ENCODE results near the gene ANTXR1.

ANTXR1 gene

DNA sequence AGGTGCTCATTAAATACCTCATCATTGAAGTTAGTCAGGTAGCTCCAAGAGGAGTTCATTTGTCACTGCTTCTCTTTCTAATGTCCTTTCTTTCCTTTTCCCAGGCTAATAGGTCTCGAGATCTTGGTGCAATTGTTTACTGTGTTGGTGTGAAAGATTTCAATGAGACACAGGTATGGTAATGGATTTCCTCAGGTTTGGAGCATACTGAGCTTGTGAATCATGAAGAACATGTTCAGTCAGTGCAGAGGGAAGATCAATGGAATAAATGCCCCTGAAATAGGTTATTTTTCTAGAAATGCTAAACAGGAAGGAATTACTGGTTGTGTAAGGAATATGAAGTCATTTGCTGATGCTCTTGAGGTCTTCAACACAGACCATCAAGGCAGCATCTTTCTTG is 62.5 kb downstream of the ANTXR1 start:
- no peak for DNase-seq

DNA sequence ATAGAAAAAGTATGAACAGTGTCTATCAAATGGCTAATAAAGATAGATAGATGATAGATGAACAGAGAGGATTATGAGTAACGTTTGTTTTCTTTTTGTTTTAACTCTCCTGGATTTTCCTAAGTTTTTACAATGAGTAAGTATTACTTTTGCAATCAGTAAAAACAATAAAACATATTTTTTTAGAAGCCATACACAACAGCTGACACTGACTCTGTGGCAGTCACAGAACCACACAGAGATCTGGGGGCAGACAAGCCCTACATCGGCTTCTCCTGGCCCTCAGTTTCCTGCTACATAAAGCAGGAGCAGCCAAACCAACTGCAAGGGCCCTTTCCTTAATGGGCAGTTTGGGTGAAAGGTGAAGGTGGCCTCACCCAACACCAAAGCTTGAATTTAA is 63.6 kb downstream of the ANTXR1 start:
- no peak for DNase-seq

DNA sequence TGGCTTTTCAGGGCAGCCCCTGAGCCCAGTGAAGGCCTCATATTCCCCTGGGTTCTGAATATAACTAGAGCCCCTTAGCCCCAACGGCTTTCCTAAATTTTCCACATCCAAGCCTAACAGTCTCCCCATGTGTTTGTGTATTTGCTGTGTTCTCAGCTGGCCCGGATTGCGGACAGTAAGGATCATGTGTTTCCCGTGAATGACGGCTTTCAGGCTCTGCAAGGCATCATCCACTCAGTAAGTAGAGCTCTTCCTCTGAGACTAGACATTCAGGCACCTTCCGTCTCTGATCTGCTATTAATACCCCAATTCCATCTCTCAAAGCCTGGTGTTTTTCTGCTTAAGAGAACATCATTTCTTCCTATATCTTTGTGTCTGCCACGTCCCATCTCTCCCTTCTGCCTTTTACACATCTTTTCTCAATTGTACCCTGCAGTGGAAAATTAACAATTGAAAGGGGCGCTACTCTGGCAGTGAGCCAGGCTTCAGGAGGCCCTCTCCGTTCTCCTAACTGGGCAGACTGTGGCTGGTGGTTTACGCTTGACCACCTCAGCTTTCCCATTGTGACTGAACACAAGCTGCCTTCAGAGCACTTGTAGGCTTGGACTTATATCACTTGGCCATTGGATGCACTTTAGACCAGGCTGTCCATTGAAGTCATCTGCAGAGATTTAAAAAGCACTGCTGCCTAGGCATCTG is 64.4 kb downstream of the ANTXR1 start:
- no peak for DNase-seq

DNA sequence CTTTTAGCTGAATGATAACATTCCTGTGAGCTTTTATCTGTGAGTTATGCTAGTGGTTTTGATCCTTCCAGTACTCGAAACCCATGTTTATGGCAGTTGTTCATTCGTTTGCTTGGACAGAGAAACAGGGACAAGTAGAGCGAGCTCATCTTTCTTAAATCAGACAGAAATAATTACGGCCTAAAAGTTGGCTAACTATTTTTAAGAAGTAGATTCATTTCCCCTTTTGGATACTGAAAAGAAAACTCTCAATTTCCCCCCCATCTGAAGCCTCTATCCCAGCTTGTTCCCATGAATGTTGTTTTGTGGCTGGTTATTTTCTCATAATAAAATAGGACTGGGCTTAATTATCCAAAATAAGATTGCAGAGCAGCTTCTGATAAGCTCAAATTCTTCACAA is 67.1 kb downstream of the ANTXR1 start:
- DNase-seq: no peak

DNA sequence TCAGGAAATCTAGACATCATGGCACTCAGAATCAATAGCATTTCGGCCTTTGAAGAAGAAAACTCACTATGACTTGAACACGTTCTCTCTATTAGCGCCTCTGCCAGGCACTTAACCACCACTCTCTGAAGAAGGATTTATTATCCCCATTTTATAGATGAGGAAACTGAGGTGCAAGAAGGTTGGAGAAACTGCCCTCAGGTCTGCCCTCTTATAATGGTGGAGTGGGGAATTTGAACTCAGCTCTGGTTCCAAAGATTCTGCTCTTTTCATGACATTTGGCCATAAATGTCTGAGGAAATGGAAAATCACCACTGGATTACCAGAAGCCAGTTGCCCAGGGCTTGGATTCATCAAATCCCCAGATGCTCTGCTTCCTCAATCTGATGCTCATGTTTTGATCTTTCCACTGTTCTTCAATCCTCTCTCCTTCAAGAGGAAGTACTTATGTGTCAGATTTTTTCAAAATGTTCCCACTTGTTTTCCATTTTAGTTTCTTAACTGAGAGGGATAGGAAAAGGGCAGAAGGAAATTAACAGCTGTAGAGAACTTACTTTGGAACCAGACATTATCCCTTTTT is 68.1 kb downstream of the ANTXR1 start:
- DNase-seq: no peak

DNA sequence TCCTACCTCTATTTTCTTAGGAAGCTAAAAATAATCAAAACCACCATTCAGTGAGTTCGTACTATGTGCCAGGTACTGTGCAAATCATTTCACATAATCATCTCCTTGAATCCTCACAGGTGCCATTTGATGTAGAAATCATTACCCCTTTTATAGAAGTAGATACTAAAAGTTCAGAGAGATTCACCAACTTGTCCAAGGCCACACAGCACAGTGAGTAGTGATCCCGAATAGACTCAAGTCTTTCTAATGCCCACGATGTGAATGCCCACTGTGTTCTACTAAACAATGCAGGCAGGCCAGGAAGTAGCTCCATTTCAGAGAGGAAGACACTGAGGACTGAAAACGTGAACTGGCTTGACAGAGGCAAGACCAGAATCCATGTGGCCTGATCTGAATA is 68.8 kb downstream of the ANTXR1 start:
- no peak for DNase-seq

DNA sequence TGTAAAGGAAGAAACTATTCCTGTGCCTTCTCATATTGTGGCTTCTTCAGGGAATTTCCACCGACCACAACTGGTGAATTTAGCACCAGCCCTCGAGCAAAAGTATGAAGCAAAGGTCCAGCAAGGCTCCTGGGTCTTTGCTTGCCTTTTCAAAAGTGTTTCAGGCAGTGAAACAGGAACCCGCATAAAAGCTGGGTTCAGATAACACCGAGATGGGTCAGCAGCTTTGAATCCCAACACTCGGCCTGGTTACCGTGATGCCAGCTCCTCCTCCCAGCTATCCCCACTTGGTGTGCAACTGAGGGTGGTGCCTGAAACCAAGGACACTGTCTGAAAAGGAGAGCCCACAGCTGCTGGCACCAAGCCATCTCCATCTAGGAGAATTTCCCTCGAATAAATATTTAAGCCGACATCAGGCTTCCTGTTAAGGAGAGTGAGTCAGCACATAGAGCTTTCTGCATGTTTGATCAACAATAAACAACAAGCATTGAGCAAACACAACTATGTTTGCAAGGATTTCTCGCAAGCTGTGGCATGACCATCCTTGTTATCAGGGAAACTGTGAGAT is 69.5 kb downstream of the ANTXR1 start:
- DNase-seq: no peak

DNA sequence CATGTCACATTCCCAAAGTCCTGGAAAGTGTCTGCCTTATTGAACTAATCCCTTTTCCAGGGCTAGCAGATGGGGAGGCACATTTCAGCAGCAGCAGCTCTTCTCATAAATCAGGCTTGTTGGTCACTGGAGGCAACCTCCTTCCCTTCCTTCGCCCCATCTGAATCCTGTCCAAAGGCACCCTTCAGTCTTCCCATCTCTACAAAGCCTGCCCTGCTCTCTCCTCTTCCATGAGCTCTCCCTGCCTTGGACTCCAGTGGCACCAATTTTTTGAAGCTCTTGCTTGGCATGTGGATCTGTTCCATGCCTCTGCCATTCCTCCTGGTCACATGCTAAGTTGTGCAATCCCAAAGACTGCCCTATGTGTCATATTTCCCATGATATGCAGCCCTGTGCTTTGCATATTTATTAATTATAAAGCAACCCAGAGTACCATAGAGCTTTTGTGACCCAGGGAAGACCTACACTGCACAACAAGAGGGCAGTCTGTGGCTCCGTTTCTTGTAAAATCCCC is 70.3 kb downstream of the ANTXR1 start:
- DNase-seq: no peak

DNA sequence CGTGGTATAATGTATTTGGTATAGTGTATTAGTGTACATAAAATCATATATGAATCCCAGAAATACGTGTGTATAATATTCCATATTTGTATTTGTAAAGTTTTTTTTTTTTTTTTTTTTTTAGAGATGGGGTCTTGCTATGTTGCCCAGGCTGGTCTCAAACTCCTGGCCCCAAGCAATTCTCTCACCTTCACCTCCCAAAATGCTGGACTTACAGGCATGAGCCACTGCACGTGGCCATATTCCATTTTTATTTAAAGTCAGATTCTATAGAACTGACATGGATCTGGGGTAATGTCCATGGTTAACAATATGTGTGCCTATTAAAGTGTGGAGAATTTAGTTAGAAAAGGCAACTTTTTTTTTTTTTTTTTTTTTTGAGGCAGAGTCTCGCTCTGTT is 71.5 kb downstream of the ANTXR1 start:
- no peak for DNase-seq

DNA sequence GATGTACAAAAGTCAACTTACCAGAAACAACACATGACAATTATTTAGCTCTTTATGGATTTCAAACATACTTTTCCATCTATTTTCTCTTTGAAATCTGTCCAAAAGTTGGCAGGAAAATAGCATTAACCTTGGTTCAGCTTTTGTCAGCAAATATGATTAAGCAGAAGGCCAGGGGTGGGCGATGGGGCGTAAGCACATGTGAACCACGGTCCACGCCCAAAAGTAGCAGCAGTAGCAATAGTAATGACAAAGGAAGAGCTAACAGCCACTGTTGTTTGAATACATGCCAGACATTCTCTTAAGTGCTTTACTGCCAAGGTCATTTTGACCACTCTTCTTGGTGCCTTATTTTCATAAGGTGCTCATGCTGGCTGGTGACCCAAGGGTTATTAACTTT is 73.5 kb downstream of the ANTXR1 start:
- DNase-seq: no peak

DNA sequence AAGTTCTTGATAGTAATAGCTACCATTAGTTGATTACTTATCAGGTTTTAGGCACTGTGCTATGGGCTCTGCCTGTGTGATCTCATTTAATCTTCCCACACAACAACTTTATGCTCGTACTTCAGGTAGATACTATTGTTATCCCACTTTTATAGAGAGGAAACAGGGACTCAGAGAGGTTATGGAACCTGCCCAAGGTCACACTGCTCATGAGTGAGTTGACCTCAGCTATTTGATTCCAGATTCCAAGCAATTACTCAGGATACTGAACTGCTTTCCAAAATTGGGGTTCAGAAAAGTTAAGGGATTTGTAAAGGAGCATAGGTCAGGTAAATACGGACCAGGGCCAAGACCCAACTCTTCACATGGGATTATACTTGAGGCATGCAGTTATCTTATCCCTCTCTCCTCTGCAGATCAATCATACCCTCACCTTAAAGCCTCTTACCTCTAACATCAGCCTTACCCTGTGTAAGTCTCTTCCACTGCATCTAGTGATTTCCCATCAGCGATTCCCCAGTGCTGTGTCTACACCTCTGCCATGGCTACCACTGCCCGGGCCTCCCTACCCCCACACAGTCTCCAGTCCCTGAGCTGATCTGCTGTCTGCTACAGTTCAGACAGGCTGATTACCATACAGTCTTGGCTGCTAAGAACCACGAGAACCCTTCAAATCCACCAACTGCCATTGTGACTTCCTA is 74.4 kb downstream of the ANTXR1 start:
- no peak for DNase-seq

DNA sequence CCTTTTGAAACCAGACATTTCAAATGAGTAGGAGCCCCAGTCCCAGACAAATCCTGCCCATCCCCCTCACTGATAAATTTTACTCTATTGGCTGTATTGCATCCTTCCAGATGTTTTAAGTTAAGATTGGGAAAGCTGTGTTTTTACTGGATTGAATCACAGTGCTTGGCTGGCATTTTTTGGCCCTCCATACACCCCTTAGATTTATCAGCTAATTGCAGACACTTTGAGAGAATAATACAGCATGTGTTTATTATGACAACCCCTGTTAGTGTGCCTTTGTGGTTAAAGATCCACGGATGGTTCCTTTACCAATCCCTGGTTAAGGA is 74.9 kb downstream of the ANTXR1 start:
- DNase-seq: no peak

DNA sequence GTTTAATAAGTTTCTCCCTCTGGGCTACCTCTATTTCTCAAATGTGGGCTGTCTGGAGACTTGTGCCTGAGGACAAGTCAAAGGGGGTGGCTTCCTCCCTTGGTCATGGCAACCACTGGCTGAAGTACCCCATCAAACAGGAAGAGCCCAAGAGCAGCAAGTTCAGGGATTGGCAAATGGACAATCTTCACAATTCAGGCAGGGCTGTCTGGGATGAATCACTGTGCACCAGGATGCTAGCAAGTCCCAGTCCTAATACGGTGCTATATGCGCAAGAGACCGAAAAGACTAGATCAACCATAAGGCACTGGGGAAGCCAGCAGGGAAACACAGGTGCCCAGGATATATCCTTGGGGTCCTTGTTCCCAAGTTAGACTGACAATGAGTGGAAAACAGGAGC is 75.5 kb downstream of the ANTXR1 start:
- no peak for DNase-seq

DNA sequence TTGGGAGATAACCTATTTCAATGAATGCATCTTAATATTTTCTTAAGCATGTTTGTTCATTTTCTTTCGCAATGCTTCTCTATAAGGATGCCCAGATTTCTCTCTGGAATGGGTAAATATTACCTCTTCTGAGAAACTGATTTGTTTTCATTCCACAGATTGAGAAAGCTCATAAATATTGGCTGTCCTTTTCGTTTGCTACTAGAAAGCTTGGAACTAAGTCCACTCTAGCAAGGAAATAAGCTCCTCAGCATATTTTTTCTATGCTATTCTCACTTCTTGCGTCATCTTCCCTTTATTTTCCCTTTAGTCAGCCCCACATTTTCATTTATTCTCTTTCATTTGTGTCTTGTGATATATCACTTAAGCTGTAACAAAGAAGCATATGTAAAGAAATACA is 76.3 kb downstream of the ANTXR1 start:
- no peak for DNase-seq

DNA sequence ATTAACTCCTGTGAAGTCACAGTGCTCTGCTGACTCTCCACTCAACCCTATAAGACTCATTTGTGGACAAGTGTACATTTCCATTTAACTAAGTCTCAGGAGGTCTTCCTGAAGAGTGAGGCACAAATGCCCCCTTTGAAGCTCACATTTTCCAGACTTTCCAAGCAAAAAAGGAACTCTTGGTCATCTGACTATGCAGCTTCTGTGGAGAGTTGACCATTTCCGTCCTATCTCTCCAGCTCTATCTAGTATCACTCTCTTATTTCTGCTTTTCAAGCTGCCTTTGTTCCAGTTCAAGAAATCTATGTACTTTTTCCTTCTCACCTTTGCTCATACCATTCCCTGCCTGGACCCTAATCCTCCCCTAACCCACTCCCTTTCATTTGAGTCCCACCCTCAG is 77.0 kb downstream of the ANTXR1 start:
- no peak for DNase-seq

DNA sequence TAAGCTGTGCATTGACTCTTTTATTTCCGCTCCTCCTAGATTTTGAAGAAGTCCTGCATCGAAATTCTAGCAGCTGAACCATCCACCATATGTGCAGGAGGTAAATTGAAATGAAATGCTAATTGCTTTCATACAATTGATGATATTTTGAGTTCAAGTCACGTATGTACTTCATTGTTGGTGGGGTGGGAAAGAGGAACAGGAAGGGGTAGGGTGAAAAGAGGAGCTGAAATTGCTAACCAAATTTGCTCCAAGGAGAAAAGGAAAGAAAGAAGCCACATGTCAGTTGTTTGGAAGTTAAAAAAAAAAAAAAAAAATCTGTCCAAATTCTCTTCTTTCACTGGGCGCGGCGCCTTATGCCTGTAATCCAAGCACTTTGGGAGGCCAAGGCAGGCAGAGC is 77.8 kb downstream of the ANTXR1 start:
- no peak for DNase-seq

DNA sequence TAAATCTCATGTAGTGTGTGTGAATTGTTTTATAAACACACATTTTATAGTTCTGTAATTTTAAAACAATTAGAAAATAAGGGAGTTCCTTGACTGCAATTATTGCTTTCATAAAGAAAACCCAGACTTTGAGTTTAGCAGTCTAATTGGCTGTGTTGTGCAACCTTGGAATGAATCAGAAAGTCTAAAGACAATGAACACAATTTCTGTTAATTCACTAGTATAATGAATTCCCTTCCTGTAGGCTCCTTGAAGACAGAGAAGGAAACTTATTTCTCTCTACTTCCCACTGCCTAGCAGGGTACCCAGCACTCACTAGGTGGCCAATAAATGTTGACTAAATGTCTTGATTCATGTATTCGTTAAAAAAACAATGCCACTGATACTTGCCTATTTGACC is 79.9 kb downstream of the ANTXR1 start:
- no peak for DNase-seq

DNA sequence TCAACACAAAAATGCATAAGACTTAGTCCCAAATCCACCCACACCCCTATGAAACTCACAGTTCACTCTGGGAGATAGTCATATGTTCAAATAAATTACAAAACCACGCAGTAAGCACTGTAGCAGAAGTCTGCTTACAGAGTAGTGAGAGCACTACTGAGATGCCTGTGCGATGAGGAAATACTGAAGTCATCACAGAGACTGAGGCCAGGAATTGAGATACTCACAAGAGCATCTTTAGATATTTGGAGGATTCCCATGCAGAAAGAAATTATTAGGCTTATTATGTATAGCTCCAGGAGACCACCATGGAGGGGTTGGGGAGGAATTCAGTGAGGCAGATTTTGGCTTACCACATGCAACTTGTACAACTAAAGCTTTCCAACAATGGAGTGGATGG is 82.3 kb downstream of the ANTXR1 start:
- no peak for DNase-seq

DNA sequence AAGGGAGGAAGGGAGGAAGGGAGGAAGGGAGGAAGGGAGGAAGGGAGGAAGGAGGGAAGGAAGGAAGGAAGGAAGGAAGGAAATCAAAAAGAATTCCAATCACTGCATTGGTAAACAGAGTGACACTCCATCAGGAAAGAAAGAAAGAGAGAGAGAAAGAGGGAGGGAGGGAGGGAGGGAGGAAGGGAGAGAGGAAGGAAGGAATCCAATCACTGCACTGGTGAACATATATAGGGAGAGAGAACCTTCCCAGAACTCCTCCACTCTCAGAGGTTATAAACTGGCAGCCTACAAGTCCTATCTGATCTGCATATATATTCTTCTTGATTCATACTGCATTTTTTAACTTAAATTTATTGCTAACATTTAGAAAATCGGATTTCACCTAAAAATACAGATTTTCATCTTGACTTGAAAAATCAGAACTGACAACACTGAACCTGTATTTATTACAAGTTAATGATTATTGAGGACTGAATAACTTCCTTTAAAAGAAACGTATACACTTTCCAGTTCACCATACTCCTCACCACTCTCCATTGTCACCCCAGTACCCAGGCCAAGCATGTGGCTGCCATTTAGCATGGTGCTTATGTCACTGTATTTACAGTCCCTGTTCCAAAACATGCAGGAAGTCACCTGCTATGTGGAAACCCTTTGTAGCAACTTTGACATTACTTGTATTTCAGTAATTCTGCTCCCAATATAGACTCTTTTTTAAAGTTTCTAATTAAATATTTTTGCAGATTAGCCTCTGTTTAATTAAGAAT is 83.5 kb downstream of the ANTXR1 start:
- no peak for DNase-seq

DNA sequence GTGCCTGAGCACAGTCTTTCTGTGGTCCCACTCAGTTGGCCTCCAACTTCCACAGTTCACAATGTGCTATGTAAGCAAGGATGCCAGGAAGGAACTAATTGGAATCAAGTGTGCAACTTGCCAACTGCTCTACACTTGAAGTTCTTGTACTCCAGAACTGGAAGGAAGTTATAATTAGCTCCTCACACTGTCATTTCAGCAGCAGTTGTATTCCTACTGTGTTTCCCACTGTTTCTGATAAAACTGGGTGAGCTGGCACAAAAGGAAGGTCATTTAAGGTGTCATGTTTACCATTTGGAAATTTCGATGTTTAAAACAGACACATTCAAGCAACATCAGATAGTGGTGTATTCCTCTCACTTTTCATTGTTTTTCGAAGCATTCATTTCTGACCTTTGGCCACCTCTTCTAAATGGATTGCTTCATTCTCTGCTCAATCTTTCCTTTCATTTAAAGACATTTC is 84.2 kb downstream of the ANTXR1 start:
- no peak for DNase-seq

DNA sequence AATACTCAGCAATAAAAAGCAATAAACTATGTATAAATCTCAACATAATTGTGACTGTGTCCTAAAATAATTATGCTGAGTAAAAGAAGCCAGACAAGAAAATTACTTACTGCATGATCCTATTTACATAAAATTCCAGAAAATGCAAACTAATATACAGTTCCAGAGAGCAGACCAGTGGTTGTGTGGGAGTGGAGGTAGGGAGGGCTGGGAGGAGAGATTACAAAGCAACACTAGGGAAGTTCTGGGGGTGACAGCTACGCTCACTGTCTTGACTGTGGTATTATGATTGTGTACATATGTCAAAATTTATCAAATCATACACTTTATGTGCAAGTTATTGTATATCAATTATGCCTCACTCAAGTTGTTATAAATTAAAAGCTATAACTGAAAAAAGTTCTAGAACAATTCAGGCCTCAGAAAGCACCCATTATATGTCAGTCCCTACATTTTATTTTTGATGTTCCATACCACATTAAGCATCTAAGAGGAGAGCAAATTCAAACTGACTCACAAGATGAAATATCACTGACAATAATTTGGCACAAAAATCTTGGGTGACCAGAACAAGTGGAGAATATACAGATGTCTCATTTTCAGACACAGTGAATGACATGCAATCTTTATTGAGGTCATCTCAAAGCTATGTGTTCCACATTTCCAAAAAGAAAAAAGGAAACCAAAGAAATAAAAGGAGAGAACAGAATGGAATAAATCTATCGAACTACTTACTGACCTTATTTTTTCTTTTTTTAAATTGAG is 85.1 kb downstream of the ANTXR1 start:
- DNase-seq: no peak

DNA sequence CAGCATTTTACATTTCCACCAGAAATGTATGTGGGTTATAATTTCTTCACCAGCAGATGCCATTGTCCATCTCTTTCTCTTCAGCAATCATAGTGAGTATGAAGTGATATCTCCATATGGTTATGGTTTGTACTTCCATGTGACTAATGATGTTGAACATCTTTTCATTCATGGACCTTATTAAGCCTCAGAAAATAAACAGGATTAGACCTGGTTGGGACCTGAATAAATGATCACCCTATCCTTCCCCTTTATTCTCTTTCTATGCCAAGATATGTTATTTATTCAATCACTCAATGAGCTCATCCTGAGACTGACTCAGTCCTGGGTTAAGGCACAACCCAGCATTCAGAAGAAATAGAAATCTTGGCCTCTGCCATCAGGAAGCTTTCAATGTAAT is 86.6 kb downstream of the ANTXR1 start:
- DNase-seq: no peak

All from NCI-H2171 treated with DMSO at 0.1 percent for 48 hours (cell line).